ENCODE data around the gene RAB25.
"Not testable (repeated sequence)": the region's sequence is repeated elsewhere in the genome, so short reads cannot be mapped to it uniquely, and the experiment has no call there.

The RAB25 gene

GRCh38 chr1:156021954-156022353, 39.0 kb upstream of the RAB25 start:
- TF ChIP-seq ZFX (IDR thresholded peaks at IDR 0.05) (no peak), CTCF (conservative IDR thresholded peaks at IDR 0.05) (no peak)
- no peak overlapping the region for H3K27ac ChIP-seq

- TF ChIP-seq CTCF (conservative IDR thresholded peaks at IDR 0.05) (no peak), ZFX (IDR thresholded peaks at IDR 0.05) (no peak)
- no peak overlapping the region for H3K27ac ChIP-seq
Observed at GRCh38 chr1:156024801-156025200, 36.2 kb upstream of the RAB25 start.

- H3K27ac ChIP-seq, result no peak overlapping the region
- TF ChIP-seq CTCF (conservative IDR thresholded peaks at IDR 0.05) (no peak), ZFX (IDR thresholded peaks at IDR 0.05) (no peak)
Observed at GRCh38 chr1:156025876-156026275, 35.1 kb upstream of the RAB25 start.

GRCh38 chr1:156026588-156026987, 34.4 kb upstream of the RAB25 start:
- H3K27ac ChIP-seq, result no peak overlapping the region
- TF ChIP-seq CTCF (conservative IDR thresholded peaks at IDR 0.05) (no peak), ZFX (IDR thresholded peaks at IDR 0.05) (no peak)

GRCh38 chr1:156033011-156033410, 27.9 kb upstream of the RAB25 start:
- H3K27ac ChIP-seq, result no peak overlapping the region
- TF ChIP-seq CTCF (conservative IDR thresholded peaks at IDR 0.05) (no peak), ZFX (IDR thresholded peaks at IDR 0.05) (no peak)

- not testable (repeated sequence) for H3K27ac ChIP-seq
Observed at GRCh38 chr1:156034991-156035390, 26.0 kb upstream of the RAB25 start.

GRCh38 chr1:156042828-156043227, 18.1 kb upstream of the RAB25 start:
- no peak overlapping the region for H3K27ac ChIP-seq
- TF ChIP-seq ZFX (IDR thresholded peaks at IDR 0.05) (no peak), CTCF (conservative IDR thresholded peaks at IDR 0.05) (no peak)

GRCh38 chr1:156045076-156045475, 15.9 kb upstream of the RAB25 start:
- no peak overlapping the region for H3K27ac ChIP-seq
- TF ChIP-seq CTCF (conservative IDR thresholded peaks at IDR 0.05) (no peak), ZFX (IDR thresholded peaks at IDR 0.05) (no peak)

Measured in C4-2B (cell line).